ENCODE data around the gene CMTM6. TPM values are rescaled to one million over a fixed set of nuclear protein-coding genes. Genes with fewer than 3 reads are reported as not detected.

Gene CMTM6
- total RNA-seq, 4 donors from 2014 or later = 36.0 to 131 (median 110) TPM

- peak in 1 of 2 donors; percentile 7 for DNase-seq (ENCODE audit: low spot score in 2 of 2)
- no peaks in the 10 kb centered on the region for H3K27me3 ChIP-seq
- TF ChIP-seq EP300 (IDR thresholded peaks at IDR 0.05) (no peak), POLR2A (IDR thresholded peaks at IDR 0.05) (no peak), POLR2AphosphoS5 (IDR thresholded peaks at IDR 0.05) (no peak)
- TF ChIP-seq, protein P1, sequence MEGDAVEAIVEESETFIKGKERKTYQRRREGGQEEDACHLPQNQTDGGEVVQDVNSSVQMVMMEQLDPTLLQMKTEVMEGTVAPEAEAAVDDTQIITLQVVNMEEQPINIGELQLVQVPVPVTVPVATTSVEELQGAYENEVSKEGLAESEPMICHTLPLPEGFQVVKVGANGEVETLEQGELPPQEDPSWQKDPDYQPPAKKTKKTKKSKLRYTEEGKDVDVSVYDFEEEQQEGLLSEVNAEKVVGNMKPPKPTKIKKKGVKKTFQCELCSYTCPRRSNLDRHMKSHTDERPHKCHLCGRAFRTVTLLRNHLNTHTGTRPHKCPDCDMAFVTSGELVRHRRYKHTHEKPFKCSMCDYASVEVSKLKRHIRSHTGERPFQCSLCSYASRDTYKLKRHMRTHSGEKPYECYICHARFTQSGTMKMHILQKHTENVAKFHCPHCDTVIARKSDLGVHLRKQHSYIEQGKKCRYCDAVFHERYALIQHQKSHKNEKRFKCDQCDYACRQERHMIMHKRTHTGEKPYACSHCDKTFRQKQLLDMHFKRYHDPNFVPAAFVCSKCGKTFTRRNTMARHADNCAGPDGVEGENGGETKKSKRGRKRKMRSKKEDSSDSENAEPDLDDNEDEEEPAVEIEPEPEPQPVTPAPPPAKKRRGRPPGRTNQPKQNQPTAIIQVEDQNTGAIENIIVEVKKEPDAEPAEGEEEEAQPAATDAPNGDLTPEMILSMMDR (IDR thresholded peaks at IDR 0.05) = no peak
- H3K27ac ChIP-seq = no peak overlapping the region
- no peaks in the 10 kb centered on the region for H3K9me3 ChIP-seq
- H3K4me3 ChIP-seq = no peak overlapping the region
- WGBS = 85% methylated on average over 2 of the region's 3 CpGs
- H3K4me1 ChIP-seq = no peaks in the 10 kb centered on the region
- H3K36me3 ChIP-seq = peaks cover 6% of the 10 kb centered on the region
Observed at GRCh38 chr3:32449691-32450090, 53.0 kb downstream of the CMTM6 start.

DNA sequence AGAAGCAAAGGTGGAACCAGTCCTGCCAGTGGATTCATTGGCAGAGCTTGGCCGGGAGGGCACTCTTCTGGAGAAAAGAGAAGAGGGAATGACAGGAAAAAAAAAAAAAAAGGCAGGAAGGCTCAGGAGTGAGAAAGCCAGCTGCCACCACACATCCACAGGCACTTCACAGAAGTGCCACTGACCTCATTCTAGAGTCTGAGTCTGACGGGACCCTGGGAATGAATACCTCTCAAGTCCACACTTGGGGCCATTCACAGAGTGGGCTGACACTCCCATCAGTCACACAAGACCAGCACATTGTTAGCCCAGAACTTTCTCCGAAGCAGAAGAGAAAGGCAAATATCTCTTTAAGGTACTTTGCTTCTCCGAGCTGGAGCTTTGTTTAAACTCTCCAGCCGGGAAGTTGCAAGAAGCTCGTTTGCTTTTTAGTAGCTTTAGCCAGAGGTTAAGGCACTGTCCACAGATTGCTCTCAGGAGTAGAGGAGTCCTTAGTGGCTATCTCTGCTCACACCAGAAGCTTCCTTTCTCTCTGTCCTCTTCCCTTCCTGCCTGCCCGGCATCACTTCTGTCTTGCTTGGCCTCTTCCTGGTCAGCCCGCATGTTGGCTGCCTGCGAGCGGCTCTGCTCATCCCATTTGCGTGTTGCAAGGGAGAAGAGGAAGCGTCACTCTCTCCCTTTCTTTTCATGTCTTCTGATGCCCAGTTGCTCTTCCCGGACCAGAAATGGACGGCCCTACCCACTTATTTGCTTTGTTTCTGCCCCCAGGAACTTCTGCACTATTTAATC lies 53.8 kb downstream of the CMTM6 start:
- DNase-seq (ENCODE audit: low spot score in 2 of 2) = peak in 1 of 2 donors; percentile 41
- H3K4me1 ChIP-seq = no peaks in the 10 kb centered on the region
- WGBS = 84% methylated on average over 14 of the region's 14 CpGs
- H3K9me3 ChIP-seq = no peaks in the 10 kb centered on the region
- no peak for TF ChIP-seq EP300 (IDR thresholded peaks at IDR 0.05)
- TF ChIP-seq, protein P1 (IDR thresholded peaks at IDR 0.05) = no peak
- TF ChIP-seq POLR2AphosphoS5 (IDR thresholded peaks at IDR 0.05) = no peak
- no peaks in the 10 kb centered on the region for H3K27me3 ChIP-seq
- no peak overlapping the region for H3K27ac ChIP-seq
- H3K36me3 ChIP-seq = peaks cover 6% of the 10 kb centered on the region
- H3K4me3 ChIP-seq = no peak overlapping the region

DNA sequence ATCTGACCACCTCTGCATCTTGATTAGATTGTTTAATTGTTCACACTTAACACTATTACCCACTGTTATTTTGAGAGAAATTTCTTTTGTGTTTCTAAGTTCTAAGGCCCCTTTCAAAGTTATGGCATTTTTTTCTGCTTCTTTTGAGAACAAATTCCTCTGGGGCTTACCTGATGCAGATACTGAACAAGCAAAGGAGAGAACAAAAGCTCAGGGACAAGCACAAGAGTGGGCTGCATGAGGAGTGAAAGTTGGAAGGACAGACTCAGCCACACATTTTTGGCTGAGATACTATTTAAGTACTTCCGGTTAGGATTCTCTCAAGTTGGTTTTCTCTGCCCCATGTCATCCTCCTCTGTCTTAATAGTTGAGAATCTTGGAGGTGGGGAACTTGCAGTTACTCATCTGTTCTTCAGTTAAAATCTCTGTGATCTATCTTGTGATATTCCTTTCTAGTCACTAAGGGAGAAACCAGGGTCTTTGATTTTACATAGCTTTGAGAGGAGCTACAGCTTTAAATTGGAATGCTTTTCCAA lies 54.7 kb downstream of the CMTM6 start:
- H3K36me3 ChIP-seq = peaks cover 6% of the 10 kb centered on the region
- no peak overlapping the region for H3K4me3 ChIP-seq
- H3K27ac ChIP-seq = no peak overlapping the region
- TF ChIP-seq, protein P1 (IDR thresholded peaks at IDR 0.05) = no peak
- no peak for TF ChIP-seq EP300 (IDR thresholded peaks at IDR 0.05)
- no peak for TF ChIP-seq POLR2A (IDR thresholded peaks at IDR 0.05)
- TF ChIP-seq POLR2AphosphoS5 (IDR thresholded peaks at IDR 0.05) = no peak
- no peaks in the 10 kb centered on the region for H3K27me3 ChIP-seq
- DNase-seq (ENCODE audit: low spot score in 2 of 2) = peak in 1 of 2 donors; percentile 2
- 79% methylated on average over 1 of the region's 1 CpG for WGBS
- no peaks in the 10 kb centered on the region for H3K4me1 ChIP-seq
- no peaks in the 10 kb centered on the region for H3K9me3 ChIP-seq

DNA sequence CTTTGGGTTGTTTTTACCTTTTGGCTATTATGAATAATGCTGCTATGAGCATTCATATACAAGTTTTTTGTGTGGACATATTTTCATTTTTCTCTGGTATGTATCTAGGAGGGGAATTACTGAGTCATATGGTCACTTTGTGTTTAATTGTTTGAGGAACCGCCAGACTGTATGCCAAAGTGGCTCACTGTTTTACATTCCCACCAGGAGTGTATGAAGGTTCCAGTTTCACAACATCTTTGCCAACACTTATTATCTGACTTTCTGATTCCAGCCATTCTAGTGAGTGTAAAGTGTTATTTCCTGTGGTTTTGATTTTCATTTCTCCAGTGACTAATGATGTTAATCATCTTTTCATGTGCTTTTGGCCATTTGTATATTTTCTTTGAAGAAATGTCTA lies 59.2 kb downstream of the CMTM6 start:
- TF ChIP-seq POLR2A (IDR thresholded peaks at IDR 0.05) (no peak), POLR2AphosphoS5 (IDR thresholded peaks at IDR 0.05) (no peak), EP300 (IDR thresholded peaks at IDR 0.05) (no peak)
- Histone ChIP-seq H3K4me3 (no peak overlapping the region), H3K27me3 (no peaks in the 10 kb centered on the region), H3K36me3 (no peaks in the 10 kb centered on the region), H3K27ac (no peak overlapping the region), H3K9me3 (no peaks in the 10 kb centered on the region), H3K4me1 (peaks cover 8% of the 10 kb centered on the region)
- no peak for DNase-seq (ENCODE audit: low spot score in 2 of 2)
- 63% methylated on average over 1 of the region's 1 CpG for WGBS

DNA sequence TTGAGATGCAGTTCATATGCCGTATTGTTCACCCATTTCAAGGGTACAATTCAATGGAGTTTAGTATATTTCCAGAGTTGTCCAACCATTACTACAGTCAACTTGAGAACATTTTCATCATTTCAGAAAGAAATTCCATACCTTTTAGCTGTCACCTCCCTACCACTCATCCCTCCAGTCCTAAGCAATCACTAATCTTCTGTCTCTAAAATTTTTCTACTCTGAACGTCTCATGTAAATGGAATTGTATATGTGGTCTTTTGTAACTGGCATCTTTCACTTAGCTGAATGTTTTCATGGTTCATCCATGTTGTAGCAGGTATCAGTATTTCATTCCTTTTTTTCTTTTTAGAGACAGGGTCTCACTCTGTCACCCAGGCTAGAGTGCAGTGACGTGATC lies 59.9 kb downstream of the CMTM6 start:
- Histone ChIP-seq H3K27me3 (no peaks in the 10 kb centered on the region), H3K4me1 (peaks cover 8% of the 10 kb centered on the region), H3K27ac (no peak overlapping the region), H3K9me3 (no peaks in the 10 kb centered on the region), H3K36me3 (no peaks in the 10 kb centered on the region), H3K4me3 (no peak overlapping the region)
- 96% methylated on average over 3 of the region's 3 CpGs for WGBS
- TF ChIP-seq POLR2AphosphoS5 (IDR thresholded peaks at IDR 0.05) = no peak
- TF ChIP-seq EP300 (IDR thresholded peaks at IDR 0.05) = no peak
- TF ChIP-seq, protein P1 (IDR thresholded peaks at IDR 0.05) = no peak
- no peak for TF ChIP-seq POLR2A (IDR thresholded peaks at IDR 0.05)
- no peak for DNase-seq (ENCODE audit: low spot score in 2 of 2)
